Measurements from ENCODE around the gene ATP6V1A.

GRCh38 chr3:113804661-113805060 is 57.8 kb downstream of the ATP6V1A start:
- no peak for TF ChIP-seq CTCF (IDR thresholded peaks at IDR 0.05; ENCODE audit: insufficient read depth, low read length, poor library complexity, severe bottlenecking)
- no peak for TF ChIP-seq EZH2phosphoT487 (conservative IDR thresholded peaks at IDR 0.05; ENCODE audit: low read length)
